HT1080 (cell line): ENCODE measurements around the gene SGO2. TPM values are rescaled to one million over a fixed set of nuclear protein-coding genes. Genes with fewer than 3 reads are reported as not detected.
"Not testable (repeated sequence)": the region's sequence is repeated elsewhere in the genome, so short reads cannot be mapped to it uniquely, and the experiment has no call there.

ENCODE experiments used
- DNase-seq: peaks from one replicate; pipeline ENCODE4 v3.0.0-alpha.2; 2015; ENCODE audit warnings: low read depth
- total RNA-seq: library from RNA; depleted of rRNA; stranded (reverse); fragments of >200 nt; shearing (Covaris generic); gene quantifications from 2 replicates; pipeline ENCODE4 v1.2.3, GENCODE V29; 2014

Gene SGO2
- total RNA-seq, 1 experiment from 2014 or later, result 20.0 TPM

DNA sequence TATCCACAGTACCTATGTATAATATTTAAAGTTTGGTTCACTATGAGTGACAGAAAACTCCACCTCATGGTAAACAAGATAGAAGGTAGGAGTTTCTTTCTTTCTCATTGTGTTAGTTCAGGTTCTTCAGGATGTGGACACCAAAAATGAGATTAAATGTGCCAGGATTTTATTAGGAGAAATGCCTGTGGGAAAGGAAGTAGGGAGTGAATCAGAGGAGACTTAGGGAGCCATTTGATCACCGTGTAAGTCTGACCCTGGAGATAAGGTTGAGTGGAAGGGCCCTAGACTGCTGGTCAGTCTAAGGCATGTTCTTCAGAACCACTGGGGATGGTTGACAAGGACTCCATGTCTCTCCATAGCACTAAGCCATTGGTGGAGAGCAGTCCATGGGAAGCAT, 67.9 kb downstream of the SGO2 start:
- peak; percentile 61 for DNase-seq

DNA sequence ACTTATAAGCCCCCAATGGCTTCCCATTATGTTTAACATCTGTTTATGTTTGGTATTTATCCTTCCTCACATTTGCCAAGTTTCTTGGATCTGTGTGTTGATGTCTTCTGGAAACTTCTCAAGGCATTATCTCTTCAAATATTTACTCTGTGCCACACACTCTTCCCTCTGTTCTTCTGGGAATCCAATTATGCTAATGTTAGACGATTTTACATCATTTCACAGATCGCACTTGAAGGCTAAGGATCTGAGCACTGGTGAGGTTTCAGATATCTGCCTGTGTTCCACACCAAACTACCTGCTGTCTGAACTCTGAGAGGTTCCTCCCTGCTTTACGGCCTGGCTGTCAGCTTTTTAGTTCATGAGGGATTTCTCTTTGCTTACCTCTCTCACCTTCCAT, 69.9 kb downstream of the SGO2 start:
- no peak for DNase-seq

DNA sequence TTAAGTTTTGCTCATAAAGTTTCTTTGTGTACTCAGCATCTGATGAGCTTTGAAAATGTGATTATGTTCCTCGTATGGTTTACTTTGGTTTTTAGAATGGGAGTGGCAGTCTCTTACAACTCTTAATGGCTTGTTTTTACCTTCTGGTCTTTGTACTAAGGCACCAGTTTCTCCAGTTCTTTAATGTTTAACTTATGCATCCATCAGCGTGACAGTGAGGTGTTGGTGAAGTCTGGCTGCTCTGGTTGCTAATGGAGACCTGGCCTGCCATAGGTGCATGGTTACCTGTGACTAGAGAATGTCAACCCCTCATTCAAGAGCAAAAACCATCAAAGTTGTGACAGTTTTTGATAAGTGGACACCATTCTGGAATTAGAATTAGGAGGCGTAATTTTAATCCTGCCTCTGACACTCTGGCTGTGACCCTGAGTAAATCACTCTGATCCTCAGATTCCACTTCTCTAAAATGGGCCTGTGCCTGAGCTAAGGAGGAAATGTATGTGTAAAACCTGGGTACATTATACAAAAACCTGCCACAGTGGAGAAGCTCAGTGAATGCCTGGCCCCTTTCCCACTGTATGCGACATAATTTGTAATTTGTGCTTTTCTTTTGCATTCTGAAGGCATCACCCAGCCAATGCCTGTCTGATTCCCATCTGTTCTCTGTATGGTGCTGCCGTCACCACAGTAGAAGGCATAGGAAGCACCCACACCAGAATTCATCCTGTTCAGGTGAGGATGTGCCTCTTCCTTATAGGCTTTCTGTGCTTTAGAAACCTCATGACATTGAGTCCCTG, 71.0 kb downstream of the SGO2 start:
- DNase-seq, result no peak

DNA sequence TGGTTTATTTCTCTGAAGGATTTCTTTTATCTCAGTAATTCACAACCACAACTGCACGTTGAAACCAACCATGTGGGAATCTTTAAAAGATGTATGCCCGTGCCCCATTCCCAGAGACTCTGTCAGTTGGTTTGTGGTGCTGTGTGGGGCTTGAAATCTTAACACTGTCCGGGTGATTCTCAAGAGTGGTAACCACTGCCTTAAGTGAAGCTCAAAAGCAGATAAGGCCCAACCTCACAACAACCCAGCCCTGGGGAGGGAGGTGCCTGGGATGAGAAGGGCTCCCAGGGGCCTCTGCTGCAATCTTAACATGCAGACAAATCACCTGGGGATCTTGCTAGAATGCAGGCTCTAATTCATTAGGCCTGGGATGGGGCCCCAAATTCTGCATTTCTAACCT, 73.2 kb downstream of the SGO2 start:
- no peak for DNase-seq

DNA sequence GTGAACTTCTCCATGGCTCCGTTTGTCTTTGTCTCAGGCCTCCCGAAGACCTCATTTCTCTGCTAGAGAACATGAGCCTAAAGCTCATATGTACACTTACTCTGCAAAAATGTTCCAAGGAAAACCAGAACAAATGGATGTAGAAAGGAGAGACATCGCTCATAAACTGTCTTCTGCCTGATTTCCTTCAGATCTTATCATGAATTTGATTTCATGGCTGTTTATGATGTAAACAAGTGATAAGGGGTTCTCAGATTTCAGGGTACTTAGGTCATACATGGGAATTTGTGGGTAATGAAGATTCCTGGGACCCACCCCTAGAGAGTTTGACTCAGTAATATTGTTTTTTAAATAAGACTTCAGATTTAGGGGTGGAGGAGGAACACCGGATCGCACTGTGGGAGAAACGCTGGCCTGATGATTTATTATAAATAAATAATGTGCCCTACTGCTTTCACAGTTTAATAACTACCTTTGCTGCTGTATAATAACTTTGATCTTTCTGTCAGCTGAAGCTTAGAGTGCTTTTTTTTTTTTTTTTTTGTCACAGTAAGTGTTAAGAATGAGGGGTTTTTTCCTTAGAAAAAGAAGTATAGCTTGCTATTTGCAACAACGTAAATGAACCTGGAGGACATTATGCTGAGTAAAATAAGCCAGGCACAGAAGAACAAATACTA, 74.7 kb downstream of the SGO2 start:
- no peak for DNase-seq

DNA sequence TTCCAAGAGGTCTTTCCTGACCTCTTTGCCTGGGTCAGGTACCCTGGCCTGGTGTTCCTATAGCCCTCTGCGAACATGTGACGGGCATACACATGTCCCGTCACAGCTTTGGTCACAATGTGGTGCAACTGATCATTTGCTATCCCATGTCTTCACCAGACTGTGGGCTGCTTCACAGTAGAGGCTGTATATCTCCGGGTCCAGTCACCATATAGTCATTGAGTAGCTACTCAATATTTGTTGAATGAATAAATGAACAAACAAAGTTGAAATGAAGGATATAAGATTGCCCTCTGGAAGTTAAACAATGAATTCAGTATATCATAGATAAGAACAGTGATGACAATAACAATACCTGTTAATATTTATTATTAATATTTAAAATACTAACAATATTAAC, 76.6 kb downstream of the SGO2 start:
- DNase-seq, result no peak

DNA sequence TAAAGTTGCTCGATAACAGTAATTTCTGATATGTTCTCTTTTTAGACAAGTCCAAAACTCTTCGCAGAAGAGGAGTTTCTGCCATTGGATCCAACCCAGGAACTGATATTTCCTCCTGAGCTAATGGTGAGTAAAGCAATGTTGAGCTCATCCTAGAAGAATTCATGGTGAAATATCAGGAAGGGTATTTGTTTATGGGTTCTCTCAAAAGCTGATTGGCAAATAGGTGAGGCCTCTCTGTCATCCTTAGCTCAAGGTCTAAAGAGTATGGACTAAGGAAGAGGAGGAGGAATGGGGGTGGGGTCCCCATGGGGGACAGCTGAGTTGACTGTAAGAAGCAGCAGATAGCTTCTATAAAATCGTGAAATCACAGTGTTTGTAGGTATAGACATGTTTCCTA, 78.0 kb downstream of the SGO2 start:
- DNase-seq, result peak; percentile 79

DNA sequence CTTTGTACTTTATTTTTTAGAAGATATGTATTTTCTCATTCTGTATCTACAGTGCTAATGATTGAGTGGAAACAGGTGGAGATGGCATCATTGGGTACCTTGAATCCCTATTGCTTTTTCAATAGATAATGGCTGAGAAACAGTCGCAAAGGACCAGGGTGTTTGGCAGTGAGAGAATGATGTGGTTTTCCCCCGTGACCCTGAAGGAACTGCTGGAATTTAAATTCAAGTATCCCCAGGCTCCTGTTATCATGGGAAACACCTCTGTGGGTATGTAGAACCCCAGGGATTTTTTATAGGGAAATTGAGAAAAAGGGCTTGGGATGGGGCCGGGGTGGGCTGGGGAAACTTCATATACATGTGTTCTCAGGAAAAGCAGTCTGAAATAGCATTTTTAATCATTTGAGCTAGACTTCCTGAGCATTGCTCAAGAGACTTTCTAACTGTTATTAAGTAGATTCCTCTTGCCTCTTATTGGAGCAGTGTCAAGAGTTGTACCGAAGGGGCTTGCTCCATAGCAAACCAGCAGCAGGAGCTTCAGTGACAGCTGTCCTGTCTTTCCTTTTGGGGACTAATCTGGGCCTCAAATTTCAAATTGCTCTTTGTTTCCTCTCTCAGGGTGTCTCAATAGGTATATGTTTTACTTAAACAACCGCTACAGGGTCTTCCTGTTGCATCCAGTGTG, 78.7 kb downstream of the SGO2 start:
- no peak for DNase-seq

DNA sequence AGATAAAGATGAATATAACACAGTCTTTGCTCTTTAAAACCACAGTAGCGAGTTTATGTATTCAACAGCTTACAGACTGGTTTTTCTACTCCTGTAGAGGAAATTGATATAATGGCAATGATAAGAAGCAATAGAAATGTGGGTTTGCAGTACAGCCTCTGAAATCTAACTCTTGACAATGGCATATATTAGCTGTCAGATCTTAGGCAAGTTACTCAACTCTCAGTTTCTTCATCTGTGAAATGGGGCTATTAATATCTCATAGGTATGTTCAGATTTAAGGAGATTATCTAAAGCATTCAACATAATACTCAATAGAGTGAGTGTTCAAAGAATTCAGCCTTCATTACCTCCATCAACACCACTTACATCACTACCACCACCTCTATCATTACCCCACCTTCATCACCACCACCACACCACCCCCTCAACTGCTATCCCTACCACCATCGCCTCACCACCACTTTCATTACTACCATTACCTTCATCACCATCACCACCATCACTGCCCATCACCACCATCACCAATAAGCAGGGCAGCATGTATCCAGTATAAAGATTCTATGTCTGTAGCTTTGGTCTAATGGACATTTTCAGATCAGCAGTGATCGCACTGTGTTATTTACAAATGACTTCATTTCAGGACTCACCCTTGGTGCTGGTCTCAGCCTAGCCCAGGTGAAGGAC, 82.5 kb downstream of the SGO2 start:
- no peak for DNase-seq

DNA sequence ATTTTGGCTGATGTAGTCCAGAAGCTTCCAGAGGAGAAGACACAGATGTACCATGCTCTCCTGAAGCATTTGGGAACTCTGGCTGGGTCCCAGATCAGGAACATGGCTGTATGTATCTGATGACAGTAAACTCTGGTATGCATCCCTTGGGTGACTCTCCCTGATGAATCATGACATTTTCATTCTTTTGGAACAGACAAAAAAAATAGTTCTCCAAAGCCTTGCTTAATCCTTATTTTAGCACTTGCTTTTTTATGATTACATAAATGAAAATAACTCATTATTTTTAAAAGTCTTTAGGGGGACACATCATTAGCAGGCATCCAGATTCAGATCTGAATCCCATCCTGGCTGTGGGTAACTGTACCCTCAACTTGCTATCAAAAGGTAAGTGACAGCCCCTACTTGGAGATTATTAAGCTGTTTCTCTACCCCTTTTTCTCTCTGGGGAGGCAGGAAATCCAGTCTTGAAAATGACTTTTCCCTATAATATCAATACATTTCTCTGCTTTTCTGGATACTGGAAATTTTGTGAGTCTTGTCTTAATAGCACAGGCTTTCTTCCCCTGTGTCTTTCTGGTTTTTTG, 83.1 kb downstream of the SGO2 start:
- peak; percentile 84 for DNase-seq

DNA sequence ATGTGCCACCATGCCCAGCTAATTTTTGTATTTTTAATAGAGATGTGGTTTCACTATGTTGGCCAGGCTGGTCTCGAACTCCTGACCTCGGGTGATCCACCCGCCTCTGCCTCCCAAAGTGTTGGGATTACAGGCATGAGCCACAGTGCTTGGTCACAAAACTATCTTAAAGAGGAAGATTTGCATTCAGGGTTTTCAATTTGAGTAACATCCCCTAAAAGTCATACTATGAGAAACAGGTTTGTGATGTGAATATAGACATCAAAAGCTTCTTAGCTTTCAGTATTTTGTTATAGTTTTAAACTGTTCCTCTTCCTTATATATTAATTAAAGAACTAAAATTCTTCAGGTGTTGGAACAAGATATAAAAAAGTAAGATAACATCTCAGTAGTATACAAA, 84.2 kb downstream of the SGO2 start:
- DNase-seq, result not testable (repeated sequence)

DNA sequence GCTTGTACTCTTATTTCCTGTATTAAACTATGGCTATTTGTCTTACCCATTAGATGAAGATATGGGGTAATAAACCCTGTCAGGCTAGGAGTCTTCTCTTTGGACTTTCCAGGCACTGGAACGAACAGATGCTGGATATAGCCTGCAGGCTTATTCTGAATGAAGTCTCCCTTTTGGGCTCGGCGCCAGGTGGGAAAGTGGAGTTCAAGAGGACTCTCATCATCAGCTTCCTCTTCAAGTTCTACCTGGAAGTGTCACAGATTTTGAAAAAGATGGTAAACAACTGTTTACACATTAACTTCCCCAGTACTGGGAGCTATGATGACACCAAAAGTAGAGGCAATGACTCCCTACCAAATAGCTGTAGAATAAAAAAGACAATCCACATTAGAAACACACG, 87.7 kb downstream of the SGO2 start:
- DNase-seq, result no peak

DNA sequence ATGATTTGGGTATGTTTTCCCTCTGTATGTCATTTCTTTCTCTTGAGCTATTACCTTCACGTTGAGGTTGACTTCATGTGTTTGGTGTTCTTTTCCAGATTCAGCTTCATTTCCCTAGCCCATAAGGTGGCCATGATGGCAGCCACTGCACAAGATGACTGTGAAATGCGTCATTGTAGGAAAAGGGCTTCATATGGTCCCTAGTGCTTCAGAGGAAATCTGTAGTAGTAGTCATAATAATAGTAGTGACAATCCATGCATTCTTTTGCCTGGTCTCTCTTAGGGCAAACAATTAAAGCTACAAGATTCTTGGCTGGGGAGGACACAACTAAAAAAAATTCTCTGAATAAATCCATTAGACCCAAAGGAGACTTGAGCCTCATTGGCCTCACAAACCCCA, 88.2 kb downstream of the SGO2 start:
- DNase-seq, result no peak

DNA sequence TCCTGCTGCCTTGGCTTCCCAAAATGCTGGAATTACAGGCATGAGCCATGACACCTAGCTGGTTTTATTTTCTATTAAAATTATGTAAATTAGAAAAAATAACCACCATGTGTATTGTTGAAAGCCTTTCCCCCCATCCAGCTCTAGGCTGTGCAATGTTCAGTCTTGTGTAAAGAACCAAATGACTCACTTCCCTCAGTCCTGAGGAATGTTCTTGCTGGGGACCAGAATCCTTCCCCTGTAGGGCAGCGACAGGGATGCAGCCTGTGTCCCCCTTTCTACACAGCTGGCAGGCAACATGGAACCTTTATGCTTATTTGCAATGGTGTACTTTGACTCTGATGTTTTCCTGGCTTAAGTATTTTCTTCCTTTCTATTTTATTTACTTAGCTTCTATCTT, 89.2 kb downstream of the SGO2 start:
- DNase-seq, result peak; percentile 84

DNA sequence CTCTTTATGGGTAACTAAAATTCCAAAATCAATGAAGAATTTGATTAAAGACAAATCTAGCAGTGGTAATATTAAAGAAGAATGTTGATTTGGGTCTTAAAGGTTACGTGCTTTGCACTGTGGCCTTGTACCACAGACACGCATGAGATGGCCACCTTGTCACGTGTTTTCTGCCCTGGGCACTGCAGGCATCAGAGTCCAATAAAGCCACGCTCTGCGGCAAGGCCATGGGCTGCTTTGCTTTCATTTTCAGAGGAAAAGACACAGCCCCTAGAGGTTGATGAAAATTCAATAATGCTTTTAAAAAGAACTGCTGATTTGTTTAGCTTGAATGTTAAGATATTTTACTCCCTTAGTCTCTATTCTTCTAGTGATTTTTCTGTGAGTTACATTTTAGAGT, 90.2 kb downstream of the SGO2 start:
- DNase-seq, result no peak

DNA sequence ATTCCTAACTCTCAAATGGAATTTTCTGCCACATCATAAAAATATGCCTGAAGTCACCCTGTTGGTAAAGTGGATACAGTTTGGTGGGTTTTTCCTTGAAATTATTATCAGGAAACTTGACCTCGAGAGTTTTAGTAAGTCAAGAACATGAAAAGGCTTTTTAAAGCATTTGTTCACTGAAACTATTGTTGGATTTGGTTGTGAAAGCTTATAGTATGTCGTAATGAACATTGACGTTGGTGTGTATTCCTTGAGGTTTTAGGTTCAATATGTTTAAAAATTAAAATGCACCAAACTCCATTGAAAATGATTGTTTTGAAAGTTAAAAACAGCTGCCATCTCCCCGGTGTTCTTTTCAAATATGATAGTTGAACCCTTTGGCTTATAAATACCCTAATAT, 90.6 kb downstream of the SGO2 start:
- DNase-seq, result no peak

DNA sequence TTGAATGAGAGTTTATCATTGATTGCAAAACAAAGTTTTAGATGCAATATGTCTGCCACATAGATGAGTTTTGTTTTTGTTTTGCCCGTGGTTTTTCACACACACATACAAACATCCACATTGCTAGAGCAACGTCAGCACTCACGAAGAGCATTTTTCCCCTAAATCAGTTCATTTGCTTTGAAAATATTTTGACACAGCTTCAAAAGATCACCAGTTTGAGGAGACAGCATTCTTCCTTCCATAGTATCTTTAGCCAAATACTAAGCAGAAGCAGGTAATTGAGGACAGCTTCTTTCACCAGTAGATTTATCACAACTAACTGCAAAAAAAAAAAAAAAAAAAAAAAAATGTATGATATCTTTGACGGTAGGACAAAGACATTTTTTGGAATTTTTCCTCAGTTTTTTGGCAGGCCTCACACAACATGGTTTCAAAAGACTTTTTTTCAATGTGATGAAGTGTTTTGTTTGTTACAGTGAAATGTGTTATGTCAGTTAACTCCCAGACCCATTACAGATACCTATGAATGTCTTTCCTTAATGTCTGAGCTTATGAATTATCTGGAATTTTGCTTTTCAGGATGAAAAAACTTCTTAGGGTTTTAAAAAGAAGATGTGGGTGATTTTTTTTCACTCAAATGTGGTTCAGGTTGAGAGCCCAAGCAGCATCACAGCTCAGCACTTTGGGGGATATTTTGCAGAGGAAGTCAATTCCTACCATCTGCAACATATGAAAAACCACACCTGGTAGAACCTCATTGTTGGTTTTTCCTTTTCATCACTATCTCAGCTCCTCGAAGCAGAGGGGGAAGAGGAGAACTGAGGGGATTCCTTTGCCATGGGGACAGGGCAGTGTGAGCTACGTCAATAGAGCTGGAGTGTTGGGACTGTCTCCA, 91.4 kb downstream of the SGO2 start:
- no peak for DNase-seq

DNA sequence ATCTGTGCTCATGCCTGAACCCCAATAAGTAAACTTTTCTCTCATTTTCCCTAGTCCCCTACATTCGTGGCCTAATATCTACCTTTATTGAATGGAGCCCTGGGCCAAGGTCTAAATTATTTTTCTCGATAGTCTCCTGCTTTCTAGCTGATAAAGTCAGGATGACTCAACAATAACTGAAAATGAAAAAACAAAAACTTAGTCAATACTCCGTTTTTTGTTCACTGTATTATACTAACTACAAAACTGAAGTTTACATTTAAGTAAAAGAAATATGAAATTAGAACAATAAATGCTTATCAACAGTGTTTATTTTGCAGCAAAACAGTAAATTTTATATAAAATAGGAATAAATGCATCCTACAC, 92.0 kb downstream of the SGO2 start:
- DNase-seq, result no peak

DNA sequence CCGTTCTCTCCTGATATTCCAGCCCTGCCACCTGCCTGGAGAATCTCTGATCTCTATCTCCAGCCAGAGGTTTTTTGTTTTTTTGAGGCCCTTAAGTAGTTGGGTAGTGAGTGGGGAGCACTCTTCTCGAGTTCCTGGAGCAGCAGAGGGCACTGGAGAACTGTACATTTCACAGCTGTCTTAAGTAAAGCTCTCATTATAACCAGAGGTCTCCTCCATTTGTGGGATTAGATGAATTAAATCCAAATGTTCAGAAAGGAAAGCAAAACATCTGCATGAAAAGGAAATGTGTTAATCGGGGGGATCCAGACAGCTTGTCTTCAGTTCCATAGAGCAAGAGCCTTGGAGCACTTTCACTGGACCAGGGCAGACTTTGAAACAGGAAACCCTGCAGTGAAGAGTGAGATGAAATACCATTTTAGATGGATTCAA, 92.6 kb downstream of the SGO2 start:
- peak; percentile 47 for DNase-seq

DNA sequence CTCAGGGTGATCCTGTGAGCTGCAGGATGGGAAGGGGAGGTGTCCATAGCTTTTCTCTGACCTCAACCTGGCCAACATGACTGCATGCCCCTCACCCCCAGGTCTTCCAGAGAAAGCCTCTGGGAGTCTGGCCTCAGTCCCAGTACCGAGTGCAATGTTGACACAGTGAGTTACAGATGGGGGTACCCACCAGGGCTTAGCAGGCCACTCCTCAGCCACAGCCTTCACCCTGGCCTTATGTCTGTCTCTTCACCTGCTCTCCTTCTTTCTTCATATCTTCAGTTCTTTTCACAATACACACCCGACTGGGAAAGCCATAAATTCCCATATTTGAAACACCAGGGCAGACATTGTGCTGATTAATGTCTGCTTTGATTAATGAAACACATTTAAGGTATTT, 93.3 kb downstream of the SGO2 start:
- no peak for DNase-seq
